GM21447 (cell line): ENCODE measurements around the gene CD52.
A peak's percentile ranks its signal among the peaks of the same experiment; 100 is the strongest.

Experiments used
- ATAC-seq: cut with Tn5 transposase; IDR thresholded peaks from one replicate; pipeline ENCODE4 v1.9.1; 2021; ENCODE audit not compliant: unreplicated experiment

CD52 gene

GRCh38 chr1:26317612-26318337 lies at the start of gene CD52:
Gene CD52 (plus strand): TSS chr1:26317958. CDS start chr1:26318018, 60 bp downstream.
- ATAC-seq, result peak; percentile 39

GRCh38 chr1:26268290-26269197 lies 49.2 kb upstream of the CD52 start:
- no peak for ATAC-seq

- ATAC-seq, result no peak
Observed at GRCh38 chr1:26269198-26269550, 48.6 kb upstream of the CD52 start.

- ATAC-seq, result no peak
Observed at GRCh38 chr1:26274801-26275425, 42.8 kb upstream of the CD52 start.

- no peak for ATAC-seq
Observed at GRCh38 chr1:26275580-26276431, 42.0 kb upstream of the CD52 start.

GRCh38 chr1:26276432-26276838 lies 41.3 kb upstream of the CD52 start:
- ATAC-seq, result no peak

- no peak for ATAC-seq
Observed at GRCh38 chr1:26277261-26277661, 40.5 kb upstream of the CD52 start.

GRCh38 chr1:26277719-26278118 lies 40.0 kb upstream of the CD52 start:
- no peak for ATAC-seq

GRCh38 chr1:26278303-26278702 lies 39.5 kb upstream of the CD52 start:
- no peak for ATAC-seq

- ATAC-seq, result no peak
Observed at GRCh38 chr1:26278724-26279455, 38.9 kb upstream of the CD52 start.

GRCh38 chr1:26279456-26280332 lies 38.1 kb upstream of the CD52 start, which contains the start of gene SH3BGRL3:
Gene SH3BGRL3 (plus strand): TSS chr1:26280086. CDS start chr1:26280156, 70 bp downstream.
- ATAC-seq, result peak; percentile 60

- ATAC-seq, result no peak
Observed at GRCh38 chr1:26280333-26281042, 37.3 kb upstream of the CD52 start.

- ATAC-seq, result no peak
Observed at GRCh38 chr1:26281091-26281958, 36.4 kb upstream of the CD52 start.

- ATAC-seq, result no peak
Observed at GRCh38 chr1:26281971-26282370, 35.8 kb upstream of the CD52 start.

- no peak for ATAC-seq
Observed at GRCh38 chr1:26282401-26282918, 35.3 kb upstream of the CD52 start.

GRCh38 chr1:26283279-26283853 lies 34.4 kb upstream of the CD52 start:
- ATAC-seq, result no peak
